HG03139 (cell line): ENCODE measurements around the gene LGALS7B.
"Not testable (repeated sequence)": the region's sequence is repeated elsewhere in the genome, so short reads cannot be mapped to it uniquely, and the experiment has no call there.

Experiments used
- ATAC-seq: cut with Tn5 transposase; IDR thresholded peaks from one replicate; pipeline ENCODE4 v1.9.1; 2021; ENCODE audit not compliant: unreplicated experiment

LGALS7B gene

DNA sequence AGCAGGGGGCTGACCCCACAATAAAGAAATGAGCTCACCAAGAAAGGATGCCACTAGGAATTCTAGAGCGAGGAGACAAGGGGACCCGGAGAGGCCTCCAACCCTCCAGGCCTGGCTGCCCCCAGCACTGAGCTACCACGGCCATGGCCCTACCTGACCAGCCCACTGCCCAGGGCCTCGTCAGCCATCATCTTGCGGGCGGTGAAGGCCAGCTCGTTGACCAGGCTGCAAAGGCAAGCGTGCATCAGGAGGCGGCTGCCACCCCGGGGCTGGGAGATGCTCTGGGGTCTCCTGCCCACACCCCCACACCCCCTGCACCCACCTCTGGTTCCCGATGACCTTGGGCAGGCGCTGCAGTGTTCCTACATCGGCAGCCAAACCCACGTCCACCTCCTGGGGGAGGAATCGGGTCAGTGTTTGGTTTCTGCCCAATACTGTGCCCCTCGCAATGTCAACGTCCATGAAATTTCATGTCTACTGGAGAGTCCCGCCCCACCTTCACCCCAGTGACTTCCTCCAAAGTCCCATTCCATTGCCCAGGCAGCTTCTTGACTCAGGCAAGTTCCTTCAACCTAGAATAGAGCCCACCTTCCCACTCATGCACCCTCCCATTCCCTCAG, 27.2 kb downstream of the LGALS7B start:
- ATAC-seq, result no peak

DNA sequence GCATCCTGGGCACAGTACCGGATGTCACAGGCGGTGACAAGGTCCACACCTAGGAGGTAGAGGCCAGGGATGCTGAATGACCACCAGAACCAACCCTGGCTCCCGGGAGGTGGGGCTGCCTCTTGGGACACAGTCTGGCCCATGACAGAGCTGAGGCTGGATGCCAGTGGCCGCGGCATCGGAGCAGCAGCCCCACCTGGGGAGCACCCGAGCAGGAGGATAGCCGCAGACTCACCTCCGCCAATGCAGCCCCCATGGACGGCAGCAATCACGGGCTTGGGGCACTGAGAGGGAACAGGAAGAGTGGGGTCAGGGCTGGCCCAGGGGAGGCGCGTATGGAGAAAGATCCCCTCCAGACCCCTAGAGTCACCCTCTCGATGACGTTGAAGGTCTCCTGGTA, 28.1 kb downstream of the LGALS7B start:
- ATAC-seq, result no peak

DNA sequence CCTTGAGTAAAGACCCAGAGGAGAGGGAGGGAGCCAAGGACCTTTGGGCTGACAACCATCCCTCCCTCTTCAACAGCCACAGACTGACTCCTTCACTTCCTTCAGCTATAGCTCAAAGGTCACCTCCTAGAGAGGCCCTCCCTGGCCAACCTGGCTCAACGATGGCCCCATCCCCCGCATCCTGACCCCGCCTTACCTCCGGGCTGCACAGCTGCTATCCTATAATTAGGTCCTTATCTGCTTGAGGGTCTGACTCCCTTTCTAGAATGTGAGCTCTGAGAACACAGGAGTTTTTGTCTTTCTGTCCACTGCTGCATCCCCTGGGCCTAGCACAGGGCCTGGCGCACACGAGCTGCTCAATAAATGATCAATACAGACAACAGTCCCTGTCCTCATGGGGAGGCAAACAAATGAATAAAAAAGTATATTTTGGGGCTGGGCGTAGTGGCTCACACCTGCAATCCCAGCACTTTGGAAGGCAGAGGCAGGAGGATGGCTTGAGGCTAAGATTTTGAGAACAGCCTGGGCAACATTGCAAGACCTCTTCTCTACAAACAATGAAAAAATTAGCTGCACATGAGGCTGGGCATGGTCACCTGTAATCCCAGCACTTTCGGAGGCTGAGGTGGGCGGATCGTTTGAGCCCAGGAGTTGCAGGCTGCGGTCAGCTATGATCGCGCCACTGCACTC, 30.4 kb downstream of the LGALS7B start:
- ATAC-seq, result no peak

DNA sequence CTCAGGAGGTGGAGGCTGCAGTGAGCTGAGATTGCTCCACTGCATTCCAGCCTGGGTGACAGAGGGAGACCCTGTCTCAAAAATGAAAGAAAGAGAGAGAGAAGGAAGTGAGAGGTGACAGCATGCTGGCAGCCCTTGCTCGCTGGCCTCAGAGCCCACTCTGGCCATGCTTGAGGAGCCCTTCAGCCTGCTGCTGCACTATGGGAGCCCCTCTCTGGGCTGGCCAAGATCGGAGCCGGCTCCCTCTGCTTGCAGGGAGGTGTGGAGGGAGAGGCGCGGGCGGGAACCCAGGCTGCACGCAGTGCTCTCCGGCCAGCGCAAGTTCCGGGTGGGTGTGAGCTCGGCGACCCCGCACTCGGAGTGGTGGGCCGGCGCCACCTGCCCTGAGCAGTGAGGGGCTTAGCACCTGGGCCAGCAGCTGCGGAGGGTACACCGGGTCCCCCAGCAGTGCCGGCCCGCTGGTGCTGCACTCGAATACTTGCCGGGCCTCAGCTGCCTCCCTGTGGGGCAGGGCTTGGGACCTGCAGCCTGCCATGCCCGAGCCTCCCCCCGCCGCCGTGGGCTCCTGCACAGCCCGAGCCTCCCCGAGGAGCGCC, 32.3 kb downstream of the LGALS7B start:
- not testable (repeated sequence) for ATAC-seq

DNA sequence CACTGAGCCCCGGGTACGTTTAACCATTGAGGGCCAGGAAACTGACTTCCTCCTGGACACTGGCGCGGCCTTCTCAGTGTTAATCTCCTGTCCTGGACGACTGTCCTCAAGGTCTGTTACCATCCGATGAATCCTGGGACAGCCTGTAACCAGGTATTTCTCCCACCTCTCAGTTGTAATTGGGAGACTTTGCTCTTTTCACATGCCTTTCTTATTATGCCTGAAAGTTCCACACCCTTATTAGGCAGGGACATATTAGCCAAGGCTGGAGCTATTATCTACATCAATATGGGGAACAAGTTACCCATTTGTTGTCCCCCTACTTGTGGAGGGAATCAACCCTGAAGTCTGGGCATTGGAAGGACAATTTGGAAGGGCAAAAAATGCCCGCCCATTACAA, 36.9 kb downstream of the LGALS7B start:
- ATAC-seq, result not testable (repeated sequence)

DNA sequence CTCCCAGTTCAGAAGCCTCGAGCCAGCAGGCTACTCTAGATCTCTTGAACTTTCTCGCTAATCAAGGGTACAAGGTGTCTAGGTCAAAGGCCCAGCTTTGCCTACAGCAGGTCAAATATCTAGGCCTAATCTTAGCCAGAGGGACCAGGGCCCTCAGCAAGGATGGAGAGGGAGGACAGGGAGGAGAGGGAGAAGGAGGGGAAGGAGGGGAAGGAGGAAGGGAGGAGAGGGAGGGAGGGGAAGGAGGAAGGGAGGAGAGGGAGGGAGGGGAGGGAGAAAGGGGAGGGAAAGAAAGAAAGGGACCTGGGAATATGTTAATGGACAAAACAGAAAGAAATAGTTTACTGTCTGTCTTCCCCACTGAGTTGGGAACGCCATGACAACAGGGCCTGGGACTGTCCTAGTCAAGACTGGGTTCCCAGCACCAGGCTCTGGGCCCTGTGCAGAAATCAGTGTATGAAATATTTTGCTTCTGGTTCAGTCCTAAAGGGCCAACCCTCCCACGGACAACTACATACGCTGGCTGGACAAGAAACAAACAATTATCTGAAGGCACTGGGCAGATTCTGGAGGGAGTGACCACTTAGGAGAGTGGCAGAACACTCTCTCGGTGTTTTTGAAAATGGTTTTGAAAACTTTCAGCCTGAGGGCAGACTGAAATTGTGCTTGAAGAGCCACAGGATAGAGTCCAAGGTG, 38.0 kb downstream of the LGALS7B start:
- ATAC-seq, result no peak

DNA sequence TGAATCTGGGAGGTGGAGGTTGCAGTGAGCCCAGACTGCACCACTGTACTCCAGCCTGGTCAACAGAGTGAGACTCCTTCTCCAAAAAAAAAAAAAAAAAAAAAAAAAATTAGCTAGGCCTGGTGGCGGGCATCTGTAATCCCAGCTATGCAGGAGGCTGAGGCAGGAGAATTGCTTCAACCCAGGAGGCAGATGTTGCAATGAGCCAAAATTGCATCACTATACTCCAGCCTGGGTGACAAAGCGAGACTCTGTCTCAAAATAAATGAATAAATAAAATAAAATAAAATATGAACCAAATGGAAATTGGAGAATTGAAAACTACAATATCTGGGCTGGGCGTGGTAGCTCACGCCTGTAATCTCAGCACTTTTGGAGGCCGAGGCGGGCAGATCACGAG, 40.2 kb downstream of the LGALS7B start:
- ATAC-seq, result not testable (repeated sequence)

DNA sequence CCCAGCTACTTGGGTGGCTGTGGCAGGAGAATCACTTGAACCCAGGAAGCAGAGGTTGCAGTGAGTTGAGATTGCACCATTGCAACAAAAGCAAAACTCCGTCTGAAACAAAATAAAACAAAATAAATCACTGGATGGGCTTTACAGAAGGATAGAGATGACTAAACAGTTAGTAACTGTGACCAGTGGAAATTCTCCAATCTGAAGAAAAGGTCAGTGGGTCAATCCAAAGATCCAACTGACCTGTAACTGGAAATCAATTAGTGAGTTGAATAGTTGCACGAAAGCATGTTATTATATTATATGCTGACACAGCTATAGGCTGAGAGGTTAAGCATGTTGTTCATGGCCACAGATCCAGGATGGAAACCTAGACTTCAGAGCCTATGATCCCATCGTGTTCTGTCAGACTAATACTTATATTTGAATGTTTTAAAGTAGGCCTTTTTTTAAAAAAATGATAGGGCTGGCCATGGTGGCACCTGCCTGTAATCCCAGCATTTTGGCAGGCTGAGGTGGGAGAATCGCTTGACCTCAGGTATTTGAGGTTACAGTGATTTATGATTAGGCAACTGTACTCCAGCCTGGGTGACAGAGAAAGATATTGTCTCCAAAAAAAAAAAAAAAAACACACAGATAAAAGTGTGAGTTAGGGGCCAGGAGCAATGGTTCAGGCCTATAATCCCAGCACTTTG, 41.2 kb downstream of the LGALS7B start:
- no peak for ATAC-seq

DNA sequence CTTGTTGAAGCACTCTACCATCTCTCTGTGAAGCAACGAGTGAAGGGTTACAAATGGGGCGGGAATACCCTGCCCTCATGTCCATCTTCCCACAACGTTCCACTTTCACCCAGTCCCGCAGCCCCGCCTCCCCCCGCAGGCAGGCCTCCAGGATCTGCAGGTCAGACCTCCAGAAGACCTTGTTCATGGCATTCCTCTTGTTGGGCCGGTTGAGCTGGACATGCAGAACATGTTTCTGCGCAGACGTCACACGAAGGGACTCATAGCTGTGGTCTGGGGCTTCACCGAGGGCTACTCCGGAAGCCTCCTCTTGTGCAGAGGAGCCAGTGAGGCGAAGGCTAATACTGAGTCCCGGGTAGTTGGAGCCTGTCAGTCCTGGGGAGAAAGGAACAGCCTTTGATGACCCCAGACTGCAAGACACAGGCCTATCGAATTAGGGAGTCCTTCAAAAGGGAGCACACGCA, 42.2 kb downstream of the LGALS7B start:
- peak; percentile 33 for ATAC-seq

DNA sequence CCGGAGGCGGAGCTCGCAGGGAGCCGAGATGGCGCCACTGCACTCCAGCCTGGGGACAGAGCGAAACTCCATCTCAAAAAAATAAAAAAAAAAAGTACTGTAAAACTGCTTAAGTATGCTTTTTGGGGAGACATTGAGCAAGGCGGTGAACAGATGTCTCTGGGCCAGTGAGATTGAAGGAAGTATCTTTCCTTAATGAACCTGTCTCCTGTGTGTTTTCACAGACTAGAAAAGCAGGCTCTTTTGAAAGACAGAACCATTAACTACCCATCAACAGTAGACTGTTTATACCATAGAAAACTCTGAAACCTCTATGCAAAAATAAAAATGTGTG, 44.1 kb downstream of the LGALS7B start:
- ATAC-seq, result no peak

DNA sequence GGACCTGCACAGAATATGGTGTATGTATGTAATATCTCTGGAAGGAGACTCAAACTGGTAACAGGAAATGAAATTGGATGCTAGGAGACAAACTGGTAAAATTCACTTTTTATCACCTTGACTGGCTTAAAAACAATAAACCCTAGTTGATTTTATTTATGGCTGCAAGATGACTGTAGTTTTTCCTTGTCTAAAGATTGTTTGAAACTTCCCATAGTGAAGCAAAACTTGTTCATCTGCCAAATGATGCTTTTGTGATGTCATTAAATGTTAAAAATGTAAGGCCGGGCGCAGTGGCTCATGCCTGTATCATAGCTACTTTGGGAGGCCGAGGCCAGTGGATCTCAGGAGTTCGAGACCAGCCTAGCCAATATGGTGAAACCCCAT, 45.1 kb downstream of the LGALS7B start:
- no peak for ATAC-seq

DNA sequence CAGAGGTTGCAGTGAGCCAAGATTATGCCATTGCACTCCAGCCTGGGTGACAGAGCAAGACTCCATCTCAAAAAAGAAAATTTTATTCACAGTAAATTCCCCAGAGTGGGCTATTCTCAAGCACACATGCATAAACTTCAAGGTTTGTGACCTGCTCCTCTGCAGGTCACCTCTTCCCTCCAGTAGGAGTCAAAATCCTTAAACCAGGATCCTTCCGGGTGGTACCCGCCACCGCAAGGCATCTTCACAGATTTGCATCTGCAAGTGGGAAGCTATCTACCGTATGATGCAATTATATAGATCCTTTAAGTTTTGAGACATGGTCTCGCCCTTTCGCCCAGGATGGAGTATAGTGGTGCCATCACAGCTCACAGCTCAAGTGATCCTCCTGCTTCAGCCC, 45.6 kb downstream of the LGALS7B start:
- ATAC-seq, result no peak

DNA sequence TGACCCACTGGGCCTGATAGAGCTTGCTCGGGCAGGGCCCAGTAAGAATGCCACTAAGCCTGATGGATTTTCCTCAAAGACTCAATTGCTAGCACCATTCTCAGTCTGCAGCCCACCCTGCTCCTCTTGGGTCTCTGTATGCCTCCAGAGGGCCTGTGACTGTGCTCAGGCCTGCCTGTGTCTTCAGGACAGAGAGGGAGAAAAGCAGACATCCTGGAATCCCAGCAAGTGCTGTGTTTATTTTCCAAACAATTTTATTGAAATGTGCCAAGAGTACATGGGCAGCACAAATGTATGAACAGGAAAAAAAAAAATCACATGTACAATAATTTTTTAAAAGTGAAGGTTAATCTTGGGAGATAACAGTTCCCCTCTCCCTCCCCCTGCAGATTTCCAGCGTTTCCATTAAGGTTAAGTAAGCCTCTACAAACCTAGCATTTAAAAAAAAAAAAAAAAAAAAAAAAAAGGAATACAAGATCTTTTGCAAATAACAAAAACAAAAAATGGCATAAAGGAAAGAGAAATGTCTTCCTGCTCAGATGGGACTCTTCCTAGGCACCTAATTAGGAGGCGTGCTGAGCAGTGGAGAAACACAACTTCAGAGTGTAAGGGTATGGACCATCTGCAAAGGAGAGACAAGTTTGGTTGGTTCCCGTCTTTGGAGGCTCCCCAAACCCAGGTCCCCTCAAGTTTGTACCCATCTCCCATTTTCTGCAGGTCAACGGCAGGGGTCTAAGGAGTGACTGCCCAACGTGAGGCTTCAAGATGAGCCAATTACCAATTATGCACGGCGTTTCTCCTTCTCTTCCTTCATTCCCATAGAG, 47.4 kb downstream of the LGALS7B start:
- ATAC-seq, result no peak

DNA sequence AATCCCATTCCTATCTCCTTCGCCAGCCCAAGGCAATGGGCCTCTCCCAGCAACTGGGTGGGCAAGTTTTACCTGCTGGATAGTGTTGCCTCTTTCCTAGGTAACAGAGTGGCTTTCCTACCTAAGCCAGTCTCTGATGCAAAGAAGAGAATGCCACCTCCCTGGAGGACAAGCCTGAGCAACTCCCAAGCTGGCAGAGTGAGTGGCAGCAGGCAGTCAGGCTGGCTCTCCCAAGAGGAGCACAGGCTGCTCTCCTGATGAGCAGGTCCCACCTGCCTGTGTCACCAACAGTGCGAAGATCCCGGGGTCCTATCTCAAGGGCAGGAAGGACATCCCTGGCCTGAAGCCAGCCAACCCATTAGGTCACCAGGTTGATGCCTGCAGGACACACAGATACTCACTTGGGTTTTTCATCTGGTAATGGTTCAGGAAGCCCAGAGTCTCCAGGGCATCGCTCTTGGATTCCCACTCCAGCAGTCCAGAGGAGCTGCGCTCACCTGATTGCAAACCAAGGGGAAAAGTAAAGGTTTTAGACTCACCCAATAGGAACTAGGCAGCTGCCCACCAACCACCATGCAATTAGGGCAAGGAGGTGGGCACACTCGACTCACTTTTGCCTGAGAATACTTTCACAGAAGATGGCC, 48.1 kb downstream of the LGALS7B start:
- ATAC-seq, result no peak

DNA sequence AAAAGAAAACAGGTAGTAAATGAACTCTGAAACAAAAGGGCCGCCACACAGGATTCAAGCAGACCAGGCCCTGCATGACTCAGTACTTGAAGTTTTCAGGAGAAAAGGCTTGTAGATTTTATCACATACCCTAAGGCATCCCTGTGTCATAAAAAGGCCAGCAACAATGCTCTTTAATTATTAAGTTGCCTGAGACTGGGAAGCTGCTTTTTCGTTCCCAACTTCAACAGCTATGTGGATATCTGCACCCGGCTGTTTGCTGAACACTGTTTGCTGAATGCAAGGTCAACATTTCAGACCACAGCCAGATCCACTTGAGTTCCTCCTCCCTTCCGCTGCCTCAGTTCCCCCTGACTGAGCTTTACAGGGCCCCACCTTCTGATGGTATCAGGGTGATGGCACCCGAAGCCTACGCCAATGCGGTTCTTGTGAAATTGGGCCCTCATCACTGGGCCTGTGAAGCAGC, 48.7 kb downstream of the LGALS7B start:
- no peak for ATAC-seq

DNA sequence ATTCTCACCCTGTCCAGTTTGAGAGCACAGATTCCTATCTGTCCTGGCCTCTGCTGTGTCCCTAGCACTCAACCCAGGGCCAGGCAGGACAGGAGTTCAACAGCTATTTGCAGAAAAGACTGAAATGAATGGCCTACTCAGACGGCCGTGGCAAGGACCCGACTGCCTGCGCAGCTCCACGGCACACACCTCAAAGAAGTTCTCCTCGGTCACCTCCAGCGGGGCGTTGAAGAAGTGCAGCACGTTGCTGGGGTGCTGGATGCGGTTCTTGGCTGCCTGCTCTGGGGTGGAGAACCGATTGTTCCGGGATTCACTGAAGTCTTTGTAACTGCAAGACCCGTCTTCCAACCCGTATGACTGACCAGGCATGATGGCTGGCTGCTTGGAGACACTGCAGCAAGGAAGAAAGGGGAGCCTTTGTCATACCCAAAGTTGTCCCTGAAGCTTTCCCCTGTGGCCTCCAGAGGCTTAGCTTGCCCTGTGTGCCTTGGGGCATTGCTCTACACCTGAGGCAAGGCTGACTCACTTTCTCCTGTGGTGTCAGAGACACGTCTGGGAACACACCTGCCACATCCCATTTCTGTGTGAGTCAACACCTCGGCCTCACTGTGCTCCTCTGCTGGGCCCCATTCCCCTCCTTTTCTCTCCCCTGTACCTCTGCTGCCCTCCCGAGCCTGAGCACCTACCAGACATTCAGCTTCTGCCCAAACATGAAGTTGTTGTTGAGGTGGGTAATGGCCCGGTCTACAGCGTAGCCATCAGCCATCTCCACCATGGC, 49.4 kb downstream of the LGALS7B start:
- ATAC-seq, result no peak

DNA sequence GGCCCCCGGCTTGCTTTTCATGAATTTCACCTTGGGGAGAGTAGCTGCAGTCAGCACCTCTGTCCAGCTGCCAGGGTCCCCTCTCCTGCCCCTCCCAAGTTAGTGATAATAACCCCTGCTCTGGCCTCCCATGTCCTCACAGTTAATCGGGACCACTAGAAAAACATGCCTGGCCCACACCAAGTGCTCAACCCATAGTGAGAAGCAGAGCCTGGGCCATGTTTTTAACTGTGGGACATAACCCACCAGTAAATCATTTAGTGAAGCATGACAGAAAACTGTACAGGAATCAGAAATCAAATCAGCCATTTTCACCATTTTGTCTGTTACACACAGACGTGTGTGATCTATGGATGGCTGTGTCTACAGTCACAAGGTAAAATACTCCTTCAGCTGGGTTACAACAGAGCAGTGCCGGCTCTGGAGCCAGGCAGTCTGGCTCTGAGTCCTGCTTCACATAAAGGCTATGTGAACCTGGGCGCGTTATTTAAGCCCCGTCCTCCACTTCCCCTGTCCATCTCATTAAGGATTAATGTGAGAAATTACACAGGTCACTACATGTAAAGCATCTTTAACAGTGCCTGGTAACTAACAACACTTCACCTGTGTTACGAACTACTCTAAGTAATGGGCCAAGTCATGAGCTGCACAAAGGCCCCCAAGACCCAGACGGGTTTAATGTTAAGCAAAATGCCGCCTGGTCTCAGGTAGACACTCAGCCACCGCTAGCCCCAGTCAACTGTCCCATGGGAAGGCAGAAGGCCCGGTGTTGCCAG, 50.2 kb downstream of the LGALS7B start:
- ATAC-seq, result no peak

DNA sequence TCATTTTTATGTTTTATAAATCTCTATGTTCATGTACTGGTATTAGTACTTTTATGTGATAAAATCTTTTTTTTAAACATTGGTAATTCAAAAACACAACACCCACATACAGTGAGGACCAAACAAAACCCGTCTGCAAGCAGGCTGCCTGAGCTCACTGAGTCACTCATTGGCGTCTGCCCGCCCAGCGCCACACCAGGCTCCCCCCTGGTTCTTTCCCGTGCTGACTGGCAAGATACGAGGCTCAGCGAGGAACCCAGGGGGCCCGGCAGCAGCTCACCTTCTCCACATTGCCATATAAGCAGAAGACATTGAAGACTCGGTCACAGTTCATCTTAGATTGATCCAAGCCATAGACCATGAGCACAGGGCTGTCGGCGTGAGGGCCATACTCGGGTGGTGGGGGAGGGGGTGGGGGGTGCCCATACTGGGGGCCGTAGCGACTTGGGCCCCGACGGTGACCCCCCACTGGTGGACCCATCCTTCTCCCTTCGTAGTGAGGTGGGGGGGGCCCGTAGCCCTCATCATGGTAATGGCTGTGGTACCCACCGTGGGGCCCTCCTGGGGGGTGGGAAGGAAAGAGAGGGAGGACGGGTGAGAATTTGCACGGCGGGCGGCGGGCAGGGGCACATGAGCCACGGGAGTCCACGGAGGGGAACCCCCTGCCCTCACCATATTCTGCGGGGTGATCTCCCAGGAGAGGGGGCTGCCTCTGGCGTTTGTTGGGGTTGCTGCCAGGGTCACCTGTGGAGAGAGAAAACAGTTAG, 51.0 kb downstream of the LGALS7B start:
- ATAC-seq, result no peak
